HG03469 (cell line): ENCODE measurements around the gene PNMA8A.
"Not testable (repeated sequence)": the region's sequence is repeated elsewhere in the genome, so short reads cannot be mapped to it uniquely, and the experiment has no call there.

Experiments used
- ATAC-seq: cut with Tn5 transposase; IDR thresholded peaks from one replicate; pipeline ENCODE4 v1.9.1; 2021; ENCODE audit warnings: mild to moderate bottlenecking, moderate library complexity, moderate number of reproducible peaks; ENCODE audit not compliant: unreplicated experiment

Gene PNMA8A

GRCh38 chr19:46469541-46470185 lies 1.7 kb downstream of the PNMA8A start:
- ATAC-seq = no peak

DNA sequence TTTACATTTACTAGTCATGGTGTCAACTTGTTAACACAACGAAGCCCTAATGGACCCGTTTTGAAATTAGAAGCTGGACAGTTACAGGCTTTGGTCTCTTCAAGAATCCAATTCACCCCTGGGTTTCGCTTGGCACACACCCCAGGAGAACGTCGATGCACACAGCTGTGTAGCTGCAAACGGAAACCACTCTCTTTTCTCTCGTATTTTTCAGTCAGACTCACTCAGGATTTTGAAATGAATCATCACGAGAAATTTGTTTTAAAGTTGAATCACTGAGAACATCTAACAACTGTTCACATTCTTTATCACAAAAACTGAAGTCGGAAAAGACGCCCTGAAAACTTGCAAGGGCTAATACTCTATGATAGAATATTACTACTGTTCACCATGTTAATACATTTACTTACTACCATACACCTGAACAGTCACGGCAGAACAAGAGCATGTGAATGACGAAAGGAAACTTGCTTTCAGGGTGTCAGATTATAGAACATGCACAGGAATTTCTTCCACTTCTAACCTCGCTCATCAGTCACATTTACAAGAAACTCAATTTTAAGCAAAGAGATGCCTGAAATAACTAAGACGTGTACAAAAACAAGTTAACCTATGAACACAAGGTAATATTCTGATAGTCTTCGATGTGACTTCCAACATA lies 4.7 kb downstream of the PNMA8A start:
- no peak for ATAC-seq

- ATAC-seq = no peak
These were observed 7.8 kb downstream of the PNMA8A start for GRCh38 chr19:46463516-46463915.

DNA sequence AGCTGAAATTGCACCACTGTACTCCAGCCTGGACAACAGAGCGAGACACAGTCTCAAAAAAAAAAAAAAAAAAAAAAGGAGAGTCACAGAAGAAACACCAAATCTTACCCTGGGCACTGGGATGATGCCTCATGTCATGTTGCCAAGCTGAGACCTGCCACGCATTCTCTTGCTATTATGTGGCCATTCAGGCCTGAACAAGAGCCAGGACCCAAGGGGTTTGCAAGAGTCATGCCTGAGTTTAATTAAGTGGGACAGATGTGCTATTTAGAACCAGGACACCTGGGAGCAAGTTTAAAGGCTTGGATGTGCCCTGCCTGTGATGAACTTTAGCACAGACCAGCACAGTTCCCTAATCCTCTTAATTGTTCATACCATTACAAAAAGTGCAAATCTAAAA lies 9.8 kb downstream of the PNMA8A start:
- no peak for ATAC-seq

GRCh38 chr19:46460981-46461380 lies 10.4 kb downstream of the PNMA8A start:
- no peak for ATAC-seq

DNA sequence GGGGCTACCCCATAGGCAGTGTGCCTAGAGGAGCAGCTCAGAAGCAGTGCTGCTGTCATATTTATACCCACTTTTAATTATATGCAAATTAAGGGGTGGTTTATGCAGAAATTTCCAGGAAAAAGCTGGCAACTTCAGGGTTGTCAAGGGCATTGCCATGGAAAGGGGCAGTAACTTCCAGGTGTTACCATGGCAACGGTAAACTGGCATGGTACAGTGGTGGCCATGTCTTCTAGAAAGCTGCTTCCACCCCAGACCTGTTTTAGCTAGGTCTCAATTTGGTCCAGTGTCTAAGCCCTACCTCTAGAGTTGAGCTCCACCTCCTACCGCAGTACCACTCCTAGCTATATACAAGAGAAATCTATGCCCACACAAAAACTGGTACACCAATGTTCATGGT lies 11.3 kb downstream of the PNMA8A start:
- no peak for ATAC-seq

GRCh38 chr19:46456930-46457329 lies 14.4 kb downstream of the PNMA8A start:
- ATAC-seq = no peak

- no peak for ATAC-seq
These were observed 17.1 kb downstream of the PNMA8A start for GRCh38 chr19:46454244-46454643.

DNA sequence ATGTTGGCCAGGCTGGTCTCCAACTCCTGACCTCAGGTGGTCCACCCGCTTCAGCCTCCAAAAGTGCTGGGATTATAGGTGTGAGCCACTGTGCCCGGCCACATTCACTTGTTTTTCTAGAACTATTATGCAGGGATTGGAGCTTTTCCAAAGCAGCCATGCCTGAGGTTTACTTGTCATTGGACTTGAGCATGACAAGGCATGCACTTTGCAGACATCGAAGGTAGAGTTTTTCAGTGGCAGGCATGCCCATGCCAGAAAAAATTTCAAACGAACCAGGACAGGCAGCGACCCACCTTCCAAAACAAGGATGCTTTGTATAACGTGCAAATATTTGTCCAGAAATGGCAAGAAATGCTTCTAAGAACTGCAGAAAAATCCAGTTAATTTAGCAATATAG lies 17.7 kb downstream of the PNMA8A start:
- ATAC-seq = no peak

DNA sequence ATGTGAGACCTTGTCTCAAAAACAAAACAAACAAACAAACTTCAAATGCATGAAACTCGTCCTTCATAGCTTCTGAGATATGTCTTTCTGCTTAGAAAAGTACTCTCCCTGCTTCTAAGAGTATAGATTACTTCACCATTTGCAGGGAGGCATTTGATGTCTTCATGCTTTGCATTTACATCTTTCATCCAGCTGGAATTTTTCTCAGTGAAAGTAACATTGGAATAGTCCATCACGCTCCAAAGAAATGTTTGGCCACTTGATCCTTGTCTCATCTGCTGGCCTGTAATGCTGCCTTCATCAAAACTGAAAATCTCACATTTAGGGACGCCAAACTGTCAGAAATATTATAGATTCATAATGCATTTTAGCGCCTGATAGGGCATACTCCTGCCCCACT lies 19.2 kb downstream of the PNMA8A start:
- no peak for ATAC-seq

- no peak for ATAC-seq
These were observed 20.0 kb downstream of the PNMA8A start for GRCh38 chr19:46451352-46451751.

DNA sequence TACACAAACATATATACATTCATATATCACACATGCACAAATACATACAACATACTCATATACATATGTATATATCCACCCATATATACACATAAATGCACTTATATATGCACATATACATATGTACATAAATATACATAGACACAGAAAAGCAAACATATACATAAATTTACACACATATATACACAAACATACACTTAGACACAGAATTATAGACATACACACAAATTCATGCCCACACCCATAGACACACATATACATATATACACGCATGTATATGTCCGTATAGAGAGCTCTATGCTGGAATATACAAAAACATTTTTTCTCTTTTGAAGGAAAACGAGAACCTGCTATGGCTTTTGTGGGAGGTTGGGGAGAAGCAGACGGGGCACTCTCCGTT lies 20.6 kb downstream of the PNMA8A start:
- no peak for ATAC-seq

DNA sequence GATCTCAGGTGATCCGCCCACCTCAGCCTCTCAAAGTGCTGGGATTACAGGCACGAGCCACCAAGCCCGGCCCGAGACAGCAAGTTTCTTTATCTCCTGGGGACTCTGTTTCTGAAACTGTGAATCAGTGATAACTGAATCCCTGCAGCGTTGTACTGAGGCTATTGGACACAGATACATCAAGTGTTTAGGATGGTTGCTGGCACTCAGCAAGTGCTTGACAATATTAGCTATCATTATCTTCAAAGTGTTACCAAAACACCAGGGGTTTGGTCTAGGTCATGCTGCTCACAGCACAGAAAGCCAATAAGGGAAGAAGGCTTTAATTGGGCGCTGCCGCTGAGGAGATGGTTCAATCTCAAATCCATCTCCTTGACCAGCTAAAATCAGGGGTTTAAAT lies 22.1 kb downstream of the PNMA8A start:
- no peak for ATAC-seq

GRCh38 chr19:46448601-46449000 lies 22.8 kb downstream of the PNMA8A start:
- no peak for ATAC-seq

DNA sequence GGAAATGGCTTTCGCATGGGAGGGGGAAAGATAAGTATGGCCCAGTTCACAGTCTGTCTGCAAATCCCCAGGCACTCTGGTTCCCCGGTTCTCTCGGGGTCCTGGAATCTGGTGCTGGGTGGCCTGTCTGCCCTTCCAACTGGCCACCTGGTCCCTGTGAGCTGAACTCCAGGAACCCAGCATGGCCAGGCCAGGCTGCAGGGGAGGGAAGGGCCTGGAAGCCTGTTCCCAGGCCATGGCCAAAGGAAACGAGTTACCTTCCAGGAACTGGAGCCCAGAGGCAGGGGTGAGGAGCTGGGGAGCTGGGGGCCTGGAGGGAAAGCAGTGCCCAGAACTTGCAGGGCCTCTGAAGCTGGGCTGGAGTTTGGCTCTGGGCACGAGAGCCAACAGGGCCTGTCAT lies 23.5 kb downstream of the PNMA8A start:
- no peak for ATAC-seq

DNA sequence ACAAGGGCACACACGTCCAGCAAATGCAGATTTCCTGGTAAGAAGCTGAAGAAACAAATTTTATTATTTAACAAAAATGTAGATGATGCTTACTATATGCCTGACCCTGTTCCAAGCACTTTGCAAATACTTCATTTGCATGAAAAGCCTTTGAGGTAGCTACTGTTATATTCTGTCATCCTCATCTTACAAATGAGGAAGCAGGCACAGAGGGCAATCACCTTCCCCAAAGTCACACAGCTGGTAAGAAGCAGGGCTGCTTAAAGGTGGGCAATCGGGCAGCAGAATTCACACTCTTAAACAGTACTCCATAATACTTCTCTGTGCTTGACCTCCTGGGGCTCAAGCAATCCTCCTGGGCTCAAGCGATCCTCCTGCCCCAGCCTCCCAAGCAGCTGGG lies 24.4 kb downstream of the PNMA8A start:
- ATAC-seq = no peak

- no peak for ATAC-seq
These were observed 25.3 kb downstream of the PNMA8A start for GRCh38 chr19:46446021-46446420.

GRCh38 chr19:46442808-46443450 lies 28.4 kb downstream of the PNMA8A start:
- ATAC-seq = no peak

GRCh38 chr19:46441866-46442265 lies 29.5 kb downstream of the PNMA8A start:
- ATAC-seq = no peak

- not testable (repeated sequence) for ATAC-seq
These were observed 35.7 kb downstream of the PNMA8A start for GRCh38 chr19:46435689-46436088.

DNA sequence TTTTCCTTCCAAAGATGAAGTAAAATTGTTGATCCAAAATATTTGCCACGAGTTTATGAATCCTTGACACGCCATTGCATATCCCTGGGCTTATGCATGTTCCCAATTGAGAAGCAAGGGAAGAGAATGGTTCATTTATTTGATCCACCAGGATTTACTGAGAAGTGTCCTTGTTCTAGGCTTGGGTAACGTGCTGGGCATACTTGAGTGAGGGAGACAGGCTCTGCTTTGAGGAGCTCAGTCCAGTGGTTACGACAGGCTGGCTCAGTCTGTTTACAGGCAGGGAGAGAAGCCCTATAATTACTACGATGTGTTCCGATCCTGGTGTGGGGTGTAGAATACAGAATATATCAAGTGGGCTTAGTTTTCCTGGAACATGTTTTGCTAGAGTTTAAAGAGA lies 36.4 kb downstream of the PNMA8A start:
- ATAC-seq = no peak

DNA sequence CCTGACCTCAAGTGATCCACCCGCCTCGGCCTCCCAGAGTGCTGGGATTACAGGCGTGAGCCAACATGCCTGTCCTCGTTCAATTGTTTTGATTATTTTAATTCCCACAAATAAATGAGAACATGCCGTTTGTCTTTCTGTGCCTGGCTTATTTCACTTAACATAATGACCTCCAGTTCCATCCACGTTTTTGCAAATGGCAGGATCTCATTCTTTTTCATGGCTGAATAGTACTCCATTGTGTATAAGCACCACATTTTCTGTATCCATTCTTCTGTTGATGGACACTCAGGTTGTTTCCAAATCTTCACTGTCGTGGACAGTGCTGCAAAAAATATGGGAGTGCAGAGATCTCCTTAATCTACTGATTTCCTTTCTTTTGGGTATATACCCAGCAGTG lies 37.9 kb downstream of the PNMA8A start:
- not testable (repeated sequence) for ATAC-seq
